AG04450 (cell line): ENCODE results near the gene LCP2. TPM values are rescaled to one million over a fixed set of nuclear protein-coding genes. Genes with fewer than 3 reads are reported as not detected.

Experiments used
- CTCF ChIA-PET: fragments of 300-600, 350-600 bp; formaldehyde crosslinking; extraction: SDS; loops from one replicate; lab custom pipeline; 2022; ENCODE audit warnings: antibody characterized with exemption, inconsistent platforms; lab: Charles Lee
- POLR2A ChIA-PET: fragments of 350-600 bp; formaldehyde crosslinking; extraction: SDS; loops from one replicate; lab custom pipeline; 2021; ENCODE audit warnings: antibody characterized with exemption, inconsistent platforms; lab: Yijun Ruan, JAX
- DNase-seq: peaks from one replicate; pipeline ENCODE4 v3.0.0-alpha.2; 2011; ENCODE audit warnings: low read depth, low spot score
- H3K27ac ChIP-seq: one replicate; pipeline ENCODE4 v1.5.1; 2012; ENCODE audit warnings: low read depth, low read length, control low read depth
- H3K27me3 ChIP-seq: one replicate; pipeline ENCODE4 v1.6.0; 2012; ENCODE audit warnings: low read length; ENCODE audit not compliant: control insufficient read depth, insufficient read depth
- H3K4me3 ChIP-seq: 2 replicates; pipeline ENCODE4 v1.5.1; 2011; ENCODE audit warnings: mild to moderate bottlenecking, low read depth, low read length, control low read depth
- H3K9me3 ChIP-seq: 2 replicates; pipeline ENCODE4 v1.5.1; 2012; ENCODE audit warnings: low read length; ENCODE audit not compliant: control insufficient read depth, insufficient read depth
- CTCF ChIP-seq: IDR thresholded peaks from 2 replicates; pipeline ENCODE4 v1.5.1; 2011; ENCODE audit warnings: low read depth, low read length, control low read depth, inconsistent platforms
- polyA plus RNA-seq: library from polyadenylated mRNA; depleted of rRNA; stranded (reverse); fragments of >200 nt; gene quantifications from 2 replicates; pipeline ENCODE4 v1.2.3, GENCODE V29; 2011

Gene LCP2
- polyA plus RNA-seq, 1 experiment, result not detected

DNA sequence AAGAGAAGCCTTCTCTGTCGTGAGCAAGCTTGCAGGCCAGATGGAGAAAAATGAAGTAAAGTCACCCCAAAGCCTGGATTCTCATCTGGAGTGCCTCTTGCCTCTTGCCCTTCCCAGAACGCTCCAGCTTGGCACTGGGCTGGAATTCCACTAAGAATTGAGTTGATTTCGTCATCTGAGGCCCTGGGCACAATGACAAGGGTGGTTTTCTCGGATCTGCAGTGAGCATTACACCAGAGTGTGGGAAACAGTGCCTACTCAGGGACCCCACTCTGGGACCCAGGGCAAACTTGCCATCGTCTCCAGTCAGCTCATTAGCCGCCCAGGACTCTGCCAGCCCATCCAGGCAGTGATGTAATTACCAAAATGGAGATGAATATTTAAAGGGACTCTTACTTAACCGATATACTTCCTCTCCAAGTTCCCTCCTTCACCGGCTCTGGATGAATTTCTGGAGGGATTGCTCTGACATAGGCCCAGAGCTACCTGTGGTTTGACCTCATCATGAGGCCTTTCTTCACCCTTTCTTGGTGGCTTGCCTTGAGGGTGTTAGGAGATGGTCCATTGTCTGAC lies 44.7 kb upstream of the LCP2 start:
- H3K27me3 ChIP-seq, result no peaks in the 10 kb centered on the region
- POLR2A ChIA-PET, result no interaction called here
- TF ChIP-seq CTCF, result no peak
- CTCF ChIA-PET, result no interaction called here
- no peak overlapping the region for H3K27ac ChIP-seq
- DNase-seq, result no peak
- no peaks in the 10 kb centered on the region for H3K9me3 ChIP-seq
- H3K4me3 ChIP-seq, result no peak overlapping the region

DNA sequence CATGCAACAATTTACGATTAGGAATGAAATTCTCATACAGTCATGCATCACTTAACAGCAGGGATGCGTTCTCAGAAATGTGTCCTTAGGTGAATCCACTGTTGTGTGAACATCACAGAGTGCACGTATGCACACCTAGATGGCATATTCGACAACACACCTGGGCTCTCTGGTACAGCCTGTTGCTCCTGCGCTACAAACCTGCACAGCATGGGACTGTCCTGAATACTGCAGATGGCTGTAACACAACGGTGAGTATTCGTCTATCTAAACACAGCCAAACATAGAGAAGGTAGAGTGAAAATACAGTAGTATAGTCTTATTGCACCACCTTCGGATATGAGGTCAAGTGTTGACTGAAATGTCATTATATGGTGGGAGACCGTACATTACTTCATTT lies 44.0 kb upstream of the LCP2 start:
- Histone ChIP-seq H3K27ac (no peak overlapping the region), H3K4me3 (no peak overlapping the region), H3K27me3 (no peaks in the 10 kb centered on the region), H3K9me3 (no peaks in the 10 kb centered on the region)
- TF ChIP-seq CTCF, result no peak
- DNase-seq, result no peak
- ChIA-PET POLR2A (no interaction called here), CTCF (interaction anchor here (0.6 kb wide), 1 partner anchor 1477 kb away, joined by 5 read pairs; no protein-coding TSS in a partner anchor)

DNA sequence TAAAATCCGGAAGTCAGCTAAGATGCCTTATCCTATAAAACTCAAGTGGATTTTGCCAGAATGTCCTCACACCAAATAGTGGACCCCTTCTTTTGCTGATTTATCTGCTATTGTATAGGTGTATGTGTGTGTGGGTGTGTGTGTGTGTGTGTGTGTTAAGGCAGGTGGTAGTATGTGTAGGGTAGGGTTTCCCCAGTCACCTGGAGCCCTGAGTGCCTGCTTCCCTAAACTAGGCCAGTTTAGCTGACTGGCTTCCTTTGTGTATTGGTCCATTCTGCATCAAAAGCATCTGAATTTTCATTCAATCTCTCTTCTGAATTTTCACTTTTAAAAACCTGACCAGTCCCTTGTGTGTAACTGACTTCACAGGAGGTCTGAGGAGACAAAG lies 42.2 kb upstream of the LCP2 start:
- no peak overlapping the region for H3K27ac ChIP-seq
- POLR2A ChIA-PET, result no interaction called here
- CTCF ChIA-PET, result no interaction called here
- no peak overlapping the region for H3K4me3 ChIP-seq
- no peaks in the 10 kb centered on the region for H3K9me3 ChIP-seq
- DNase-seq, result no peak
- no peaks in the 10 kb centered on the region for H3K27me3 ChIP-seq
- no peak for TF ChIP-seq CTCF

- CTCF ChIA-PET, result no interaction called here
- no peak overlapping the region for H3K4me3 ChIP-seq
- no peak for TF ChIP-seq CTCF
- no peaks in the 10 kb centered on the region for H3K9me3 ChIP-seq
- no peak for DNase-seq
- no peak overlapping the region for H3K27ac ChIP-seq
- no peaks in the 10 kb centered on the region for H3K27me3 ChIP-seq
- POLR2A ChIA-PET, result no interaction called here
These were observed 41.6 kb upstream of the LCP2 start for GRCh38 chr5:170338933-170339779.

DNA sequence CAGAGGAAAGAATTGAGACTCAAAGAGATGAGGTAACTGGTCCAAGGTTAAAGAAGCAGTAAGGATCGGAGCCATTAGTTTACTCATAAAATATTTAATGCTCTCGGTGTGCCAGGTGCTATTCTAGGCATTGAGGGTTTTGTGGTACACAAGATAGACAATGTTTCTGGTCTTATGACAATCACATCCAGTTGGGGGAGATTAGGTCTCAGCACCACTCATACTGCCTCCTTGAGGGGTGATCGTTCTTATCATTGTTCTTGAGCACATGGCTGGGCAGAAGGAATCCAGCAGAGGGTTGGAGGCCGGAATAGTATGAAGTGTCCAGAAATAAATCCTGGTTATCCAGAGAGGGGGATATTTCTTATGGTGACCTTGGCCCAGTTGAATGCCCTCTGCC lies 40.7 kb upstream of the LCP2 start:
- POLR2A ChIA-PET, result no interaction called here
- Histone ChIP-seq H3K9me3 (no peaks in the 10 kb centered on the region), H3K27me3 (no peaks in the 10 kb centered on the region), H3K4me3 (no peak overlapping the region), H3K27ac (no peak overlapping the region)
- TF ChIP-seq CTCF, result no peak
- CTCF ChIA-PET, result no interaction called here
- no peak for DNase-seq
